Trophoblast cell (in vitro differentiated cells and primary cell): ENCODE measurements around the gene RBM20.

Experiments used
- DNase-seq, 2 donors: peaks; one replicate each; pipeline ENCODE4 v3.0.0-alpha.2; 2016
- H2AFZ ChIP-seq: 2 replicates; pipeline ENCODE4 v1.6.1; 2013; ENCODE audit warnings: low read length, moderate library complexity, mild to moderate bottlenecking; ENCODE audit not compliant: insufficient read depth, poor library complexity
- H2AK5ac ChIP-seq: 2 replicates; pipeline ENCODE4 v1.6.1; 2013; ENCODE audit warnings: mild to moderate bottlenecking, low read length
- H2BK120ac ChIP-seq: 2 replicates; pipeline ENCODE4 v1.6.1; 2013; ENCODE audit warnings: low read length, mild to moderate bottlenecking, moderate library complexity; ENCODE audit not compliant: insufficient read depth, poor library complexity
- H2BK12ac ChIP-seq: 2 replicates; pipeline ENCODE4 v1.6.1; 2013; ENCODE audit warnings: mild to moderate bottlenecking, low read length, moderate library complexity
- H2BK5ac ChIP-seq: 2 replicates; pipeline ENCODE4 v1.6.1; 2013; ENCODE audit warnings: low read length, low read depth, moderate library complexity, mild to moderate bottlenecking; ENCODE audit not compliant: poor library complexity
- H3K14ac ChIP-seq: 2 replicates; pipeline ENCODE4 v1.6.1; 2013; ENCODE audit warnings: mild to moderate bottlenecking, low read length
- H3K18ac ChIP-seq: 2 replicates; pipeline ENCODE4 v1.6.1; 2013; ENCODE audit warnings: mild to moderate bottlenecking, low read length
- H3K23ac ChIP-seq: 2 replicates; pipeline ENCODE4 v1.6.1; 2013; ENCODE audit warnings: low read length
- H3K27ac ChIP-seq: 2 replicates; pipeline ENCODE4 v1.5.1; 2013; ENCODE audit warnings: low read depth, mild to moderate bottlenecking, inconsistent platforms, low read length, moderate library complexity
- H3K27me3 ChIP-seq: 2 replicates; pipeline ENCODE4 v1.6.1; 2013; ENCODE audit warnings: inconsistent platforms, mild to moderate bottlenecking, low read length, moderate library complexity; ENCODE audit not compliant: insufficient read depth
- H3K36me3 ChIP-seq, 2 experiments: 1 replicate in 1 of 2; 2 replicates in 1 of 2; pipeline ENCODE4 v1.6.1; 2013; ENCODE audit warnings: low read length in 2 of 2, mild to moderate bottlenecking in 2 of 2, moderate library complexity in 1 of 2; ENCODE audit not compliant: insufficient read depth in 2 of 2, control insufficient read depth in 1 of 2
- H3K4ac ChIP-seq: 2 replicates; pipeline ENCODE4 v1.6.1; 2013; ENCODE audit warnings: low read depth, mild to moderate bottlenecking, low read length, moderate library complexity
- H3K4me1 ChIP-seq, 2 experiments: 1 replicate in 1 of 2; 2 replicates in 1 of 2; pipeline ENCODE4 v1.6.1; 2013; ENCODE audit warnings: low read length in 2 of 2, mild to moderate bottlenecking in 2 of 2, moderate library complexity in 1 of 2; ENCODE audit not compliant: insufficient read depth in 2 of 2, control insufficient read depth in 1 of 2
- H3K4me2 ChIP-seq: 2 replicates; pipeline ENCODE4 v1.6.1; 2013; ENCODE audit warnings: inconsistent platforms, mild to moderate bottlenecking, low read length, moderate library complexity
- H3K4me3 ChIP-seq: 2 replicates; pipeline ENCODE4 v1.5.1; 2013; ENCODE audit warnings: mild to moderate bottlenecking, low read depth, low read length, inconsistent platforms
- H3K79me1 ChIP-seq: one replicate; pipeline ENCODE4 v1.6.1; 2013; ENCODE audit warnings: low read length
- H3K79me2 ChIP-seq: 2 replicates; pipeline ENCODE4 v1.6.1; 2013; ENCODE audit warnings: low read length, mild to moderate bottlenecking; ENCODE audit not compliant: control insufficient read depth, insufficient read depth, poor library complexity
- H3K9ac ChIP-seq: 2 replicates; pipeline ENCODE4 v1.6.1; 2013; ENCODE audit warnings: mild to moderate bottlenecking, low read length
- H3K9me3 ChIP-seq: 2 replicates; pipeline ENCODE4 v1.6.1; 2013; ENCODE audit warnings: low read depth, mild to moderate bottlenecking, control low read depth, inconsistent platforms, low read length; ENCODE audit not compliant: insufficient read depth
- H4K12ac ChIP-seq: 2 replicates; pipeline ENCODE4 v1.6.1; 2013; ENCODE audit warnings: low read depth, mild to moderate bottlenecking, low read length, moderate library complexity
- H4K8ac ChIP-seq: 2 replicates; pipeline ENCODE4 v1.6.1; 2013; ENCODE audit warnings: low read depth, mild to moderate bottlenecking, low read length, moderate library complexity
- H4K91ac ChIP-seq: one replicate; pipeline ENCODE4 v1.6.1; 2013; ENCODE audit warnings: low read depth, mild to moderate bottlenecking, low read length, moderate library complexity
- WGBS: extraction: QIAGEN DNeasy Blood & Tissue Kit; methylation state at CpG from one replicate; pipeline ENCODE4 v1.1.7; 2013; ENCODE audit warnings: missing lambda C conversion rate; ENCODE audit not compliant: insufficient read length, insufficient coverage; ENCODE audit errors: extremely low coverage; 5-methylcytosine and 5-hydroxymethylcytosine counted together

RBM20 gene

GRCh38 chr10:110808615-110809014 lies 164.5 kb downstream of the RBM20 start:
- H3K79me1 ChIP-seq, result peaks cover 8% of the 10 kb centered on the region
- H4K8ac ChIP-seq, result no peak overlapping the region
- H3K23ac ChIP-seq, result no peak overlapping the region

GRCh38 chr10:110810625-110811024 lies 166.5 kb downstream of the RBM20 start:
- Histone ChIP-seq H3K18ac (no peak overlapping the region), H3K36me3 (no peaks in the 10 kb centered on the region), H3K14ac (no peak overlapping the region), H3K9me3 (no peaks in the 10 kb centered on the region), H3K4ac (no peak overlapping the region), H2BK5ac (no peak overlapping the region), H4K8ac (no peak overlapping the region), H2AK5ac (no peak overlapping the region), H3K4me1 (peaks cover 10 to 14% of the 10 kb centered on the region in 2 experiments), H3K79me1 (peaks cover 8% of the 10 kb centered on the region), H2AFZ (no peak overlapping the region), H4K12ac (no peak overlapping the region), H4K91ac (no peak overlapping the region), H3K27me3 (no peaks in the 10 kb centered on the region), H2BK12ac (no peak overlapping the region), H3K9ac (no peak overlapping the region), H2BK120ac (no peak overlapping the region), H3K23ac (no peak overlapping the region), H3K79me2 (no peaks in the 10 kb centered on the region), H3K27ac (no peak overlapping the region), H3K4me2 (no peak overlapping the region), H3K4me3 (no peak overlapping the region)
- no CpG with 5 or more reads among the region's 9 CpGs for WGBS
- DNase-seq, result no peak

More at GRCh38 chr10:110808615-110809014, 164.5 kb downstream of the RBM20 start:
- Histone ChIP-seq H3K79me2 (no peaks in the 10 kb centered on the region), H2AK5ac (no peak overlapping the region), H3K9me3 (no peaks in the 10 kb centered on the region), H3K27me3 (no peaks in the 10 kb centered on the region), H2BK5ac (no peak overlapping the region), H2BK12ac (no peak overlapping the region), H3K4me1 (peaks cover 12 to 18% of the 10 kb centered on the region in 2 experiments), H3K18ac (no peak overlapping the region), H3K27ac (no peak overlapping the region), H2BK120ac (no peak overlapping the region), H3K4me3 (no peak overlapping the region), H3K4me2 (no peak overlapping the region), H2AFZ (no peak overlapping the region), H4K12ac (no peak overlapping the region), H4K91ac (no peak overlapping the region), H3K36me3 (no peaks in the 10 kb centered on the region), H3K14ac (no peak overlapping the region), H3K9ac (no peak overlapping the region), H3K4ac (no peak overlapping the region)
- WGBS, result no CpG with 5 or more reads among the region's 5 CpGs
- DNase-seq, result peak in 1 of 2 donors; percentile 39

GRCh38 chr10:110811791-110812581 lies 167.8 kb downstream of the RBM20 start:
- Histone ChIP-seq H4K8ac (peak overlapping the region; percentile 84), H3K14ac (peak overlapping the region; percentile 69), H3K4me2 (peak overlapping the region; percentile 15), H3K27me3 (no peaks in the 10 kb centered on the region), H2AFZ (peak overlapping the region; percentile 18), H3K4me3 (no peak overlapping the region), H3K4me1 (peaks cover 10 to 14% of the 10 kb centered on the region in 2 experiments), H2BK12ac (peak overlapping the region; percentile 83), H3K79me1 (peaks cover 8% of the 10 kb centered on the region), H3K27ac (peak overlapping the region; percentile 38), H2AK5ac (peak overlapping the region; percentile 67), H3K79me2 (no peaks in the 10 kb centered on the region), H4K12ac (peak overlapping the region; percentile 35), H2BK5ac (peak overlapping the region; percentile 62), H4K91ac (peak overlapping the region; percentile 93), H3K9ac (no peak overlapping the region), H3K18ac (peak overlapping the region; percentile 83), H3K4ac (peak overlapping the region; percentile 49), H2BK120ac (peak overlapping the region; percentile 93), H3K36me3 (no peaks in the 10 kb centered on the region), H3K23ac (no peak overlapping the region), H3K9me3 (no peaks in the 10 kb centered on the region)
- no peak for DNase-seq
- WGBS, result no CpG with 5 or more reads among the region's 23 CpGs

- peak overlapping the region; percentile 15 for H3K4me2 ChIP-seq
- H3K23ac ChIP-seq, result no peak overlapping the region
- no peak overlapping the region for H3K4me3 ChIP-seq
- no CpG with 5 or more reads among the region's 12 CpGs for WGBS
- peak overlapping the region; percentile 84 for H4K8ac ChIP-seq
- peak overlapping the region; percentile 93 for H4K91ac ChIP-seq
- H3K79me2 ChIP-seq, result no peaks in the 10 kb centered on the region
- H2BK12ac ChIP-seq, result peak overlapping the region; percentile 83
- H2BK5ac ChIP-seq, result peak overlapping the region; percentile 62
- DNase-seq, result peak in 1 of 2 donors; percentile 50
- peak overlapping the region; percentile 69 for H3K14ac ChIP-seq
- H3K79me1 ChIP-seq, result peaks cover 8% of the 10 kb centered on the region
- H3K27ac ChIP-seq, result peak overlapping the region; percentile 38
- peak overlapping the region; percentile 49 for H3K4ac ChIP-seq
- H3K9ac ChIP-seq, result no peak overlapping the region
- peak overlapping the region; percentile 18 for H2AFZ ChIP-seq
- peak overlapping the region; percentile 35 for H4K12ac ChIP-seq
- H2BK120ac ChIP-seq, result peak overlapping the region; percentile 93
- H3K36me3 ChIP-seq, result no peaks in the 10 kb centered on the region
- H2AK5ac ChIP-seq, result peak overlapping the region; percentile 67
- peaks cover 10 to 14% of the 10 kb centered on the region in 2 experiments for H3K4me1 ChIP-seq
- H3K9me3 ChIP-seq, result no peaks in the 10 kb centered on the region
- no peaks in the 10 kb centered on the region for H3K27me3 ChIP-seq
- H3K18ac ChIP-seq, result peak overlapping the region; percentile 83
Measured at GRCh38 chr10:110812583-110812982, 168.4 kb downstream of the RBM20 start.
